T47D (cell line): ENCODE data around the gene PLXNA2.

Source experiments
- DNase-seq, 2 experiments: peaks; one replicate each; pipeline versions ENCODE4 v3.0.0 to v3.0.0-alpha.2; 2011 to 2012; ENCODE audit warnings: low read depth in 1 of 2, low spot score in 1 of 2
- JUND ChIP-seq: IDR thresholded peaks from 2 replicates; pipeline ENCODE4 v1.6.1; 2012; ENCODE audit warnings: low read depth
- in situ Hi-C: cut with HindIII; loops from 2 replicates; pipeline ENCODE4 v1.10.0; 2016; ENCODE audit warnings: low sequenced_read_pairs, low pct_unique_long_range_greater_than_20kb

Gene PLXNA2

GRCh38 chr1:208105756-208106155 lies 138.4 kb downstream of the PLXNA2 start:
- in situ Hi-C loops: no loop called here
- TF ChIP-seq JUND: no peak
- DNase-seq: no peak

- in situ Hi-C loops: no loop called here
- DNase-seq: no peak
- no peak for TF ChIP-seq JUND
Measured at GRCh38 chr1:208103597-208104513, 140.3 kb downstream of the PLXNA2 start.

- no peak for TF ChIP-seq JUND
- DNase-seq: no peak
- in situ Hi-C loops: no loop called here
Measured at GRCh38 chr1:208101661-208102431, 142.3 kb downstream of the PLXNA2 start.

- no peak for DNase-seq
- no peak for TF ChIP-seq JUND
- in situ Hi-C loops: no loop called here
Measured at GRCh38 chr1:208100906-208101305, 143.3 kb downstream of the PLXNA2 start.

- DNase-seq: no peak
- TF ChIP-seq JUND: no peak
- in situ Hi-C loops: no loop called here
Measured at GRCh38 chr1:208100106-208100505, 144.1 kb downstream of the PLXNA2 start.

- no peak for TF ChIP-seq JUND
- in situ Hi-C loops: no loop called here
- DNase-seq: no peak
Measured at GRCh38 chr1:208098773-208099172, 145.4 kb downstream of the PLXNA2 start.

DNA sequence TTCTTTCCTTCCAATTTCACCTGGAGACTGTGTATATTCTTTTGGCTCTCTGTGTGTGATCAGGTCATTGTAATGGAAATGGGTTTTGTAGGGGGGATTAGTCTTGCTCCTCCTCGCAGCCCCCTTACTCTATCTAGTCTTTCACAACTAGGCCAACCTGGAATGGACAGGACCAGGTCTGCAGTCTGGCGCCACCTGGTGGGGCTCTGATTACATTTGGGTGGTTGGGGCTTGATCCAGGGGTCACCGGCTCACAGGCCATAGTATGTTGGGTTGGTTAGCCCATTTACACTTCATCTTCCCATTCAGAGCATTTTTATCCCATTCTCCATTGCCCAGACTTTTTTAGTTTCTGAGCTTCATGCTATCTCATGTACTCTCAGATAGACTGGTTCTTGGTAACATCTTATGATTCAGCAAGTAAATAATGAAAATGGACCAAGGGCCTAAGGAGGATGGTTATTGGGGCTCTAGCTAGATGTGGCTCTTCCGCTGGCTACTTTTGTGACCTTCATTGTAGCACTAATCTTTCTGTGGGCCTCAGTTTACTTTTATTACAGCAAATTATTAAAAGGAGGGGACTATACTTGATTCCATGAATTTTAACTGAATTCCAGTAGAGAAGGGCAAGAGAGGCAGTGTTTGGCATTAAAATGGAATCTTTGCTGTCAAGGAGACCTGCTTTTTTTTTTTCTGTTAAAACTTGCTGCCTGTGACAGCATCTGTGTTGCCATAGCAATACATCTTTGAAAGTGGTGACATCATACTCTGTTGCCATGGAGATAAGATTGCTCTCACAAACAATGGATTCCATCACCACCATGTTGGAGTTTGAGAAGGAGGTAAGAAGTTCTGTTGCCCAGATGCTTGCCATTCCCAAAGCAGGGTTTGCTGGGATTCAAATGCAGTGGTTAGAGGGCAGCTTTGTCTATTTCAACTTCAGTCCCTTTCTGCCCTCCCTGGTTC lies 150.1 kb downstream of the PLXNA2 start:
- in situ Hi-C loops: no loop called here
- peak; percentile 55 to 70 for DNase-seq
- no peak for TF ChIP-seq JUND

DNA sequence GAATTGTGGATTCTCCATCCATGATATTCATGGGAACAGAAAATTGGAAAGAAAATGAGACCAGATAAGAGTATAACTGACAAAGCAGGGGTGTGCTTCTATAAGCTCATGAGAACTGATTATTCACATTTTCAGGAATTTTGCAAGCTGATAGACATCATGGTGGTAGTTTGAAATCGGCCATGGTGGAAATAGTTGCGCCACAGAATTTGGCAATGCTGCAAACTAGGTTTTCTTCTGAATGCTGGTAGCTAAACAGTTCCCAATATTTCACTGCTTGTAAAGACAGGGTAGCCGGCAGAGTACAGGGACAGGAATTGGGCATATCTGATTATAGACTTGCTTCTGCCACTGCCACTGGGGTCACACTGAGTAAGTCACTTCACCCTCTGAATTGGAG lies 151.1 kb downstream of the PLXNA2 start:
- no peak for DNase-seq
- no peak for TF ChIP-seq JUND
- in situ Hi-C loops: no loop called here

- DNase-seq: peak in 1 of 2 experiments; percentile 54
Measured at GRCh38 chr1:208090388-208091301, 153.5 kb downstream of the PLXNA2 start.

GRCh38 chr1:208089761-208090370 lies 154.3 kb downstream of the PLXNA2 start:
- in situ Hi-C loops: no loop called here
- TF ChIP-seq JUND: no peak
- no peak for DNase-seq

More at GRCh38 chr1:208090388-208091301, 153.5 kb downstream of the PLXNA2 start:
- in situ Hi-C loops: no loop called here
- no peak for TF ChIP-seq JUND

DNA sequence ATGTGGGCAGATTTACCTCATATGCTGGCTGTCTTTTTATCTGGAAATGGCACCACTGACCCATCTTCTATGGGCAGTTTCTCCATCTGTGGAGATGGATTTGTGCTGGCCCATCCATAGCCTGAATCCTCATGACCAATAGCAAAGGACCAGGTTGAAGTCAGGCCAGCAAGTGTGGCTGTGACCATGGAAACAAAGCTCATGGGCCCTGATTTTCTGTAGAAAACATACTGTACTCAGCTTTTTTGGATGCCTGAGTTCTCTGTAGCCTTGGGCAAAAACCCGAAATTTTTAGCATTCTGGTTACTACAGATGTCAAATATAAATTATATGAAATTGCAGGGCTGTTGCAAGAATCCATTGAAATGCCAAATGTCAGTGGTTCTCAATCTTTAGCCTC lies 155.0 kb downstream of the PLXNA2 start:
- no peak for TF ChIP-seq JUND
- DNase-seq: no peak

More for the DNA sequence above, 155.0 kb downstream of the PLXNA2 start:
- in situ Hi-C loops: no loop called here
